Endothelial cell of umbilical vein (primary cell): ENCODE measurements around the gene ZNF611. TPM values are rescaled to one million over a fixed set of nuclear protein-coding genes. Genes with fewer than 3 reads are reported as not detected.

Experiments
- BruUV-seq: library from RNA; stranded (reverse); fragments of 400-500 nt; replicated peaks from 2 replicates; lab custom pipeline; 2021; lab: Mats Ljungman, UMichigan
- CTCF ChIA-PET: fragments of 300-600, 350-600 bp; sonication (Branson Sonifier 250); formaldehyde crosslinking; loops from one replicate; lab custom pipeline; 2021; ENCODE audit warnings: antibody characterized with exemption, inconsistent platforms; lab: Charles Lee
- POLR2A ChIA-PET: fragments of 300-600, 350-600 bp; sonication (Branson Sonifier 250); formaldehyde crosslinking; loops from one replicate; lab custom pipeline; 2021; ENCODE audit warnings: antibody characterized with exemption, inconsistent platforms; lab: Charles Lee
- DNase-seq: peaks from one replicate; pipeline ENCODE4 v3.0.0-alpha.2; 2011; ENCODE audit warnings: low read depth, low spot score
- FAIRE-seq: peaks from 2 replicates; lab custom pipeline; 2011; peaks lifted over from hg19 to GRCh38; lab: Jason Lieb, UNC
- H2AFZ ChIP-seq: 2 replicates; pipeline ENCODE4 v1.6.0; 2012; ENCODE audit warnings: low read depth, low read length, control low read depth, inconsistent platforms
- H3K27ac ChIP-seq: 2 replicates; pipeline ENCODE4 v1.5.1; 2011; ENCODE audit warnings: low read depth, mild to moderate bottlenecking, control low read depth, low read length, moderate library complexity; ENCODE audit not compliant: insufficient read depth
- H3K27me3 ChIP-seq, 2 experiments: 2 replicates each; pipeline versions ENCODE4 v1.6.0 to v1.6.1; 2011; ENCODE audit warnings: low read length in 2 of 2, mixed read lengths in 1 of 2; ENCODE audit not compliant: control insufficient read depth in 2 of 2, insufficient read depth in 2 of 2
- H3K36me3 ChIP-seq, 2 experiments: 2 replicates in 1 of 2; 3 replicates in 1 of 2; pipeline ENCODE4 v1.5.1; 2011; ENCODE audit warnings: low read length in 2 of 2, mild to moderate bottlenecking in 1 of 2, moderate library complexity in 1 of 2; ENCODE audit not compliant: control insufficient read depth in 2 of 2, insufficient read depth in 2 of 2; ENCODE audit errors: extremely low read depth in 1 of 2
- H3K4me1 ChIP-seq: 3 replicates; pipeline ENCODE4 v1.5.1; 2011; ENCODE audit warnings: mild to moderate bottlenecking, low read length; ENCODE audit not compliant: control insufficient read depth, insufficient read depth; ENCODE audit errors: extremely low read depth
- H3K4me2 ChIP-seq: 2 replicates; pipeline ENCODE4 v1.6.1; 2011; ENCODE audit warnings: low read length, control low read depth, mixed read lengths; ENCODE audit not compliant: insufficient read depth
- H3K4me3 ChIP-seq, 3 experiments: fragments of 200-600 bp in 1 of 3; sonication (generic), shearing (Covaris generic) in 1 of 3; replicated peaks in 1 of 3; 2 replicates each; pipeline ENCODE4 v1.5.1; 2011 to 2016; ENCODE audit warnings: control low read depth in 3 of 3, low read length in 3 of 3, mild to moderate bottlenecking in 2 of 3, inconsistent platforms in 1 of 3, low read depth in 1 of 3, moderate library complexity in 1 of 3; ENCODE audit not compliant: insufficient read depth in 1 of 3
- H3K79me2 ChIP-seq: 2 replicates; pipeline ENCODE4 v1.6.0; 2012; ENCODE audit warnings: low read length, inconsistent platforms; ENCODE audit not compliant: control insufficient read depth, insufficient read depth
- H3K9ac ChIP-seq: replicated peaks from 2 replicates; pipeline ENCODE3; 2011; ENCODE audit warnings: low read length, control low read depth; ENCODE audit not compliant: insufficient read depth; ENCODE audit errors: extremely low read depth
- H3K9me1 ChIP-seq: replicated peaks from 3 replicates; pipeline ENCODE4 v1.6.0; 2011; ENCODE audit warnings: mild to moderate bottlenecking, low read length; ENCODE audit not compliant: control insufficient read depth, insufficient read depth; ENCODE audit errors: extremely low read depth
- H3K9me3 ChIP-seq: replicated peaks from 2 replicates; pipeline ENCODE4 v1.5.1; 2012; ENCODE audit warnings: low read length, inconsistent platforms; ENCODE audit not compliant: control insufficient read depth, insufficient read depth
- H4K20me1 ChIP-seq: replicated peaks from 2 replicates; pipeline ENCODE3; 2011; ENCODE audit warnings: mild to moderate bottlenecking, low read length; ENCODE audit not compliant: control insufficient read depth, insufficient read depth; ENCODE audit errors: extremely low read depth
- CTCF ChIP-seq, 2 donors: IDR thresholded peaks; 1 replicate in 1 of 2; 2 replicates in 1 of 2; pipeline ENCODE4 v1.5.1; 2011; ENCODE audit warnings: low read length in 2 of 2, mild to moderate bottlenecking in 2 of 2, moderate library complexity in 2 of 2, control low read depth in 1 of 2, inconsistent platforms in 1 of 2, low read depth in 1 of 2; ENCODE audit not compliant: insufficient read depth in 1 of 2; ENCODE audit errors: extremely low read depth in 1 of 2
- EZH2 ChIP-seq: IDR thresholded peaks from 2 replicates; pipeline ENCODE4 v1.6.1; 2012; ENCODE audit warnings: borderline replicate concordance, low read depth, mild to moderate bottlenecking, moderate library complexity, low read length, inconsistent platforms; ENCODE audit not compliant: severe bottlenecking
- FOS ChIP-seq: IDR thresholded peaks from 2 replicates; pipeline ENCODE4 v1.6.1; 2011; ENCODE audit warnings: mild to moderate bottlenecking, low read length, moderate library complexity, borderline replicate concordance; ENCODE audit not compliant: insufficient read depth
- GATA2 ChIP-seq: IDR thresholded peaks from 2 replicates; pipeline ENCODE4 v1.7.0; 2011; ENCODE audit warnings: low read depth, mild to moderate bottlenecking, moderate library complexity, mixed read lengths, low read length; ENCODE audit not compliant: insufficient read length, insufficient read depth
- JUN ChIP-seq: IDR thresholded peaks from 2 replicates; pipeline ENCODE4 v1.6.1; 2011; ENCODE audit warnings: borderline replicate concordance, low read depth; ENCODE audit not compliant: insufficient read length, insufficient read depth
- MAX ChIP-seq: IDR thresholded peaks from 2 replicates; pipeline ENCODE4 v1.6.1; 2011; ENCODE audit not compliant: insufficient read depth, insufficient read length
- MYC ChIP-seq: IDR thresholded peaks from one replicate; pipeline ENCODE4 v1.6.1; 2011; ENCODE audit warnings: mild to moderate bottlenecking, low read depth, low read length
- POLR2A ChIP-seq: IDR thresholded peaks from 2 replicates; pipeline ENCODE4 v1.6.1; 2012; ENCODE audit warnings: low read depth, mild to moderate bottlenecking, control low read depth, low read length
- POLR2AphosphoS5 ChIP-seq: IDR thresholded peaks from 2 replicates; pipeline ENCODE4 v1.6.1; 2012; ENCODE audit warnings: low read depth, mild to moderate bottlenecking, control low read depth, low read length, moderate library complexity; ENCODE audit not compliant: insufficient read depth
- dilution Hi-C: fragments of 300-500 bp; cut with MboI; formaldehyde crosslinking; loops from one replicate; pipeline ENCODE4 v1.15.0; 2019; ENCODE audit warnings: low sequenced_read_pairs; ENCODE audit not compliant: extremely low pct_ligation_motif_present
- intact Hi-C: fragments of 100-400 bp; cut with micrococcal nuclease; formaldehyde crosslinking; loops from one replicate; pipeline ENCODE4 v1.10.0; 2022
- polyA plus RNA-seq, 4 experiments: library from polyadenylated mRNA; depleted of rRNA in 3 of 4; stranded (reverse) in 3 of 4; unstranded in 1 of 4; fragments of >200 nt; gene quantifications; 2 replicates each; pipeline versions ENCODE4 v1.2.1 to v1.2.3, GENCODE V29; 2011 to 2012; ENCODE audit warnings: missing spikeins in 1 of 4
- total RNA-seq: library from RNA; stranded (reverse); gene quantifications from 2 replicates; pipeline ENCODE4 v1.2.3, GENCODE V29; 2021

ZNF611 gene
- total and polyA plus RNA-seq, 2 donors (not counting 3 experiments of a cell fraction or from before 2014, with no cell fraction given), result 3.1 to 20.0 TPM

GRCh38 chr19:52739576-52739975 lies 4.7 kb upstream of the ZNF611 start:
- dilution Hi-C loops (no loop called here), intact Hi-C loops (loop anchor here (5.0 to 10.0 kb wide), 2 partner anchors 158 to 225 kb away; partner anchors contain the start of genes ZNF320 and ZNF816)
- BruUV-seq, result no TSS peak
- DNase-seq, result no peak
- no peak for FAIRE-seq
- no peak overlapping the region for H3K9ac ChIP-seq
- H3K27ac ChIP-seq, result no peak overlapping the region
- H2AFZ ChIP-seq, result no peak overlapping the region
- no peaks in the 10 kb centered on the region for H3K9me1 ChIP-seq
- ChIA-PET POLR2A (no interaction called here), CTCF (no interaction called here)
- no peak overlapping the region for H3K4me3 ChIP-seq
- H3K4me2 ChIP-seq, result no peak overlapping the region
- H3K36me3 ChIP-seq, result no peaks in the 10 kb centered on the region
- peaks cover 9% of the 10 kb centered on the region for H3K4me1 ChIP-seq
- H3K27me3 ChIP-seq, result no peaks in the 10 kb centered on the region
- no peaks in the 10 kb centered on the region for H3K9me3 ChIP-seq
- H4K20me1 ChIP-seq, result no peaks in the 10 kb centered on the region
- TF ChIP-seq MAX (no peak), MYC (no peak), POLR2AphosphoS5 (no peak), JUN (no peak), CTCF (IDR thresholded peaks at IDR 0.05; ENCODE audit: extremely low read depth in 1 of 2, insufficient read depth in 1 of 2, low read depth in 1 of 2, low read length in 2 of 2) (no peak), GATA2 (no peak), FOS (no peak), POLR2A (no peak), EZH2 (no peak)
- no peaks in the 10 kb centered on the region for H3K79me2 ChIP-seq
